Ureter (tissue), 1 donor: ENCODE measurements around the gene INSYN2B. TPM values are rescaled to one million over a fixed set of nuclear protein-coding genes. Genes with fewer than 3 reads are reported as not detected.
"Not testable (repeated sequence)": the region's sequence is repeated elsewhere in the genome, so short reads cannot be mapped to it uniquely, and the experiment has no call there.

Source experiments
- DNase-seq: peaks from one replicate; pipeline ENCODE4 v3.0.0-alpha.2; 2020; ENCODE audit warnings: low spot score
- total RNA-seq: library from RNA; stranded (reverse); gene quantifications from one replicate; pipeline ENCODE4 v1.2.4, GENCODE V29; 2023
- donor health status: DM: yes; HTN: yes; CAD: no.

Gene INSYN2B
- total RNA-seq, 1 donor from 2014 or later = not detected

GRCh38 chr5:169848792-169849191, 131.5 kb downstream of the INSYN2B start:
- DNase-seq = no peak

DNA sequence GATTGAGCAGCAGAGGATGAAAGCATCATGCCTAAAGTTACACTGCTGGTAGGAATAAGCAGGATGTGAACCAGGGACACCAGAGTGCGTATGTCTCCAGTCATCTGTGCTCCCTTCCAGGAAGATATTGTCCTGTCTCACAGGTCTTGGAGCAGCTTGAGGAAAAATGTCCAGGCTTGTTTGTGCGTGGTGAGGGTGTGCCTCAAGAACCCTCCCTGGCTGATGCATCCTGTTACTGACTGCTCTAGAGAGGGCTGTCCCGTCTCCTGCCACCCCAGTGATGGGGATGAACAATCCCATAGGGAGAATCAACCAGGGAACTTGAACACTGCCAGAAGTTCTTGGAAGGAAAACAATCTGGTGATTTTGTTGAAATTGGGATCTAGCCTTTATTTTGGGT, 132.0 kb downstream of the INSYN2B start:
- no peak for DNase-seq

DNA sequence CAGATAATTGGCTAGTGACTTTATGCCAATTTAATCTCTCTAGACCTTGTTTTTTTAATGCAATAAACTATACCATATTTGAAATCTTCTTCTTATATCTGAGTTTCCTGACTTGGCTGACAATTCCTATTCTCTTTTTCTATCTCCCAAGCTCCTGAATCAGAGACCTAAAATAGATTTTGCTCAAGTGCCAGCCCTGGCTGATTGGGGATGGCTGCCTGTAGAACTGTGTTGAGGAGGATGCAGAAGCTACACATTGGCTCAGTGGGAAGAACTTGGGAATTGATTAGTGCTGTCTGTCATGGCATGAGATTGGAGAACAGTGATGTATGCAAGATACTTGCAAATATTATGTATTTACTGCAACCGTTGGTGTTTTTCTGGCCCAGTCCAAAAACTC, 132.8 kb downstream of the INSYN2B start:
- DNase-seq = no peak

DNA sequence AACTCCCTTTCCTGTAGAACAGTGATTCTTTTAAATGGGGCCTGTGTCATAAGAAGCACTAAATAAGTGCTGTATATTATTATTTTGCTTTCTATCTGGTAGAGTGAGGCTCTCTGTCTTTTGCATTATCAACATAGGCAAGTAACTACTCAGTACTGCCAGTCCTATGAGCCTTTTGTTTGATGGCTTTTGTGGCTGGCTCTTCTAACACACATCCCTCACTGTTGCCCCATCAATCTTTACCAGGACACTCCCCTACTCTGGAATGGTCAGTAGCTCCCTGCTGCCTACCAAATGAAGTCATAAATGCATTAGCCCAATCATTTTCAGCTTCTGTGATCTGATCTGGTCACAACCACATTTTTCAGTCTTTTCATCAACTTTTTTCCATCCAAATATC, 137.6 kb downstream of the INSYN2B start:
- no peak for DNase-seq

DNA sequence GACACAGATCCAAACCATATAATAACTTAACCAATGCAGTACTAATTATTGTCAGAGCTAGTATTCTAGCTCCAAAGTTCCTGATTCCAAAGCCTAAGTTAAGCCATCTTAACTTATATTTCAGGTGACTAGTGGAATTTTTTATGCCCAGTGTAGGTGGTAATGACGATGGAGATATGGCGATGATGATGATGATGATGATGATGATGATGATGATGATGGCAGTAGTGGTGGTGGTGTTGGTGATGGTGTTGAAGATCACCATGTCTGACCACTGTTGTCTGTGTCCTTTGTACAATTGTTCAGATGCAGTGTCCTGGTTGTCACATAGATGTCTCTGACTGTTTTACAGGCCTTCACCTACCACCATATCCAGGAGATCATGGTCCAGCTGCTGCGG, 139.9 kb downstream of the INSYN2B start:
- DNase-seq = no peak

DNA sequence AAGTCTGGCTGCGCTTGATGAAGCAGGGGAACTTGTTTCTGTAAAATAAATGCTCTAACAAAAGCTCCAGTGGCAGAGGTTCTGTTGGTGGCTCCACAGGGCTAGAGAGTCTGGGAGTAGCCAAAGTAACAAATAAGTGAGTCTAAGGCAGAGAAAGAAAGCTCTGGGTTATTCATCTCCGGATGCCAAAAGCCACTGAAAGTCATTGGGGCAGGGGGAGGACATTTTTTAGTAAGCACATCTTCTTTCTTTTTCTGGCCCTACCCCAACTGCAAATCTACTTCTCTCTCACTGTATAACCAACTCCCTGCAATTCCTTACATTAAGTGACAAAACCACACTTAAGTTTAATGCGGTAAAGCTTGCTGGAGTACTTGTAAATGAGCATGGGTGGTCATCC, 141.6 kb downstream of the INSYN2B start:
- DNase-seq = no peak

- no peak for DNase-seq
Measured at GRCh38 chr5:169837686-169838085, 142.6 kb downstream of the INSYN2B start.

- DNase-seq = no peak
Measured at GRCh38 chr5:169836835-169837536, 143.3 kb downstream of the INSYN2B start.

DNA sequence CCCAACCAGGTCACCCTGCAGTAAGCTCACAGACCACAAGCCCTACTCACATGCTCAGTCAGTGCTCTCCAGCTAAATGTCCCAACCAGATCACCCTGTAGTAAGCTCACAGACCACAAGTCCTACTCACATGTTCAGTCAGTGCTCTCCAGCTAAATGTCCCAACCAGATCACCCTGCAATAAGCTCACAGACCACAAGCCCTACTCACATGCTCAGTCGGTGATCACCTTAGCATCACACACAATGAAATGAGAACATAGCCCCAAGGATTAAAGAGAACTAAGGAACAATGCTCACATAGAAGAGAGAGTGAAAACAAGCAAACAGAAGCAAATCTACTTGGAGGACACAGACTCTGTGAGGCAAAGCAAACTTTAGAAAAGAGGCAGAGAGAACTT, 145.8 kb downstream of the INSYN2B start:
- not testable (repeated sequence) for DNase-seq

- DNase-seq = not testable (repeated sequence)
Measured at GRCh38 chr5:169833681-169834292, 146.5 kb downstream of the INSYN2B start.

GRCh38 chr5:169832845-169833244, 147.4 kb downstream of the INSYN2B start:
- no peak for DNase-seq

DNA sequence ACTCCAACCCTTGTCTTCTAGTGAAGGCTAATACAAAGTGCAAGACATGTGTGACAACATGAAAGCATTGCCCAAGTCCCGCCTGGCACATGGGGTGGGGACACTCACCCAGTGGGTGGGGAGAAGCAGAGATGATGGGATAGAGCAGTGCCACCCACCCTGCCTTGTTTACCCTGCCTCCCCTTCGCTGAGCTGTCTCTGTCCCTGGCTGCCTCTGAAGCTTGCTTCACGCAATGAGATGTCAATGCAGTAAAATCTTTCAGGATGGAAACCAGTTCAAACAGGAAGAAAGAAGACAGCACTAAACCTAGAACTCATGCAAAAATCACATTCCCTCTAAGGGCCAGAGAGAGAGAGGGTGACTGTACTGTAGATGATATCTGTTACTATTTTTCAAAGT, 148.0 kb downstream of the INSYN2B start:
- DNase-seq = no peak

DNA sequence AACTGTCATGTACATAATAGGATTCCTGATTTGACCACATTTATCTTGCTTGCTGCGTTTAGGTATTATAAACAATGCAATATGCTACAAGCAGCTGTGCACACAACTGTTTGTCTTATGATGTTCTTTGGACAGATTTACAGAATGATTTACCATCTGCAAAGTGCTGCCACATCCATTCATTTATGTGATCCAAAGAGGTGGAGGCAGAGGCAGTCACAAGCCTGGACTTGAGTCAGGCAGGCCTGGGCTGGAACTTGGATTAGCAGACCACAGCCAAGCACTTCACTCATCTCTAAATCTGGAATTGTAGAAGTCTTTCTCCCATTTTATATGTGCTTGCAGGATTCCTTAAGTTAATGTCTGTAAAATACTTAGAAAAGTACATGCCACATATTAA, 149.0 kb downstream of the INSYN2B start:
- no peak for DNase-seq

DNA sequence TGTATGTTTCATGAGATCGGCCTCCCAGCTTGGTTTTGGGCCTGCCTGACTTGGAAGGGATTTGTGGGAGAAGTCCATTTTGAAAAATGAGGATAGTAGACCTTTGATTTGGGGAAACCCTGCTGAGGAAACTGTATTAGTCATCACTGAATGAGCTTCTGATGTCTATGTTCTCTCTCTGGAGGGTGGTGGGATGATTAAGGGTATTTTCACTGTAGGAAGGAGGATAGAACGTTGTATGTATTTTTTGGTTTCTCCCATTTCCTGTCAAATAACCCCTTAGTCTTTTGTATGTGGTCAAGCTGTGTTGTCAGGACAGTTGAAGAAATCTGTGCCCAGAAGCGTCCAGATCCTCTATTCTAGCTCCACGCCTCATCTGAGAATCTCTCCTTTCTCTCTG, 151.9 kb downstream of the INSYN2B start:
- no peak for DNase-seq

GRCh38 chr5:169827769-169828168, 152.5 kb downstream of the INSYN2B start:
- no peak for DNase-seq

DNA sequence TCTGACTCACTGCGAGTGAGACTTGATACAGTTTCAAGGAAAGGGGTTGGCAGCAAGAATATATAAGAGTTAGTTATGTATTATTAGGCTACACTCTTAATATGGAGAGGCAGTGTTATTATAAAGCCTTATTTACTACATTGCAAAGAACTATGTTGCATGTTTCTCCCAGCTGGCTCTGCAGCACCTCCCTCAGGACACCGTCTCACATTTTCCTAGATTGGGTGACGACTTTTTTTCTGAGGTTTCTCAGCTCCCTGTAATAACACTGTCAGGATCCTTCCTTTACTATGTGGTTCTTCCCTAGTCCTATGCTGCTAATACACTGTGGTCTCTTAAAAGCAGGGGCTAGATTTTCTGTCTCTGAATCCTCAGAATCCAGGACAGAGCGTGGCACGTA, 153.7 kb downstream of the INSYN2B start:
- no peak for DNase-seq

GRCh38 chr5:169817031-169817430, 163.3 kb downstream of the INSYN2B start:
- DNase-seq = no peak

DNA sequence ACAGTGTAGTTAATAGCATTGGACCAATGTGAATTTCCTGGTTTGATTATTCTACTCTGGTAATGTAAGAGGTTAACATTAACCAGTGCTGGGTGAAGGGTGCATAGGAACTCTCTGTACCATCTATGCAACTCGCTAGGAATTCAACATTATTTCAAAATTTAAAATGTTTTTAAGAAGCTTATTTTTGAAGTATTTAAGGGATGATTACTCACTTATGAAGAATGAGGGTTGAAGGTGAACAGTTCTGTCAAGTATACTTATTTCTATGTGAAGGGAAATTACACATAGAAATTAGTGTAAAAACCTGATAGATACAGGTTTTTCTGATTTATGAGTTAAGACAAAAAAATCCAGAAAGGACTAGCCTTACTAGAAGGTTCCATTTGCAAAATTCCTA, 165.8 kb downstream of the INSYN2B start:
- DNase-seq = no peak

Other genes with a start within 250 kb of the INSYN2B start
- not detected for gene FOXI1, start 125.4 kb upstream of the INSYN2B start, total RNA-seq